B cell (primary cell): ENCODE data around the gene FCF1. TPM values are rescaled to one million over a fixed set of nuclear protein-coding genes. Genes with fewer than 3 reads are reported as not detected.

ENCODE experiments used
- ATAC-seq: fragments of 200-7000 bp; cut with Tn5 transposase; one replicate; pipeline ENCODE4 v1.10.0; 2021; ENCODE audit warnings: low read depth, mild to moderate bottlenecking, moderate number of reproducible peaks, moderate library complexity
- CTCF ChIA-PET: fragments of 350-600 bp; sonication (Branson Sonifier 250); formaldehyde crosslinking; loops from one replicate; lab custom pipeline; 2021; ENCODE audit warnings: antibody characterized with exemption, inconsistent platforms; lab: Charles Lee
- POLR2A ChIA-PET: fragments of 350-600 bp; sonication (Branson Sonifier 250); formaldehyde crosslinking; loops from one replicate; lab custom pipeline; 2021; ENCODE audit warnings: antibody characterized with exemption; lab: Charles Lee
- DNase-seq: peaks from one replicate; pipeline ENCODE4 v3.0.0; 2013
- H2AFZ ChIP-seq: 2 replicates; pipeline ENCODE4 v1.6.1; 2012; ENCODE audit warnings: mild to moderate bottlenecking, low read depth, low read length; ENCODE audit not compliant: insufficient read depth, poor library complexity, severe bottlenecking
- H3K27ac ChIP-seq, 2 donors: 1 replicate in 1 of 2; 2 replicates in 1 of 2; pipeline ENCODE4 v1.5.1; 2012 to 2013; ENCODE audit warnings: low read length in 2 of 2, mild to moderate bottlenecking in 2 of 2, moderate library complexity in 1 of 2
- H3K27me3 ChIP-seq, 4 experiments: fragments of 200-600 bp in 1 of 4; sonication (generic) in 1 of 4; replicated peaks in 1 of 4; 1 replicate in 2 of 4; 2 replicates in 2 of 4; pipeline versions ENCODE4 v1.6.1 to v1.7.0; 2013 to 2016; ENCODE audit warnings: low read length in 3 of 4, mild to moderate bottlenecking in 2 of 4, mixed read lengths in 1 of 4, moderate library complexity in 1 of 4; ENCODE audit not compliant: insufficient read depth in 4 of 4, control insufficient read depth in 3 of 4; ENCODE audit errors: control extremely low read depth in 1 of 4
- H3K36me3 ChIP-seq, 2 experiments: replicated peaks in 1 of 2; 1 replicate in 1 of 2; 2 replicates in 1 of 2; pipeline versions ENCODE4 v1.6.1 to v1.7.1; 2013; ENCODE audit warnings: low read length in 1 of 2; ENCODE audit not compliant: insufficient read depth in 2 of 2, control insufficient read depth in 1 of 2; ENCODE audit errors: control extremely low read depth in 1 of 2, extremely low read depth in 1 of 2
- H3K4me1 ChIP-seq, 2 donors: fragments of 200-600 bp in 1 of 2; sonication (generic) in 1 of 2; 1 replicate in 1 of 2; 2 replicates in 1 of 2; pipeline versions ENCODE4 v1.5.1 to v1.6.1; 2013 to 2017; ENCODE audit warnings: low read length in 2 of 2; ENCODE audit not compliant: control insufficient read depth in 2 of 2, insufficient read depth in 2 of 2
- H3K4me2 ChIP-seq: replicated peaks from 2 replicates; pipeline ENCODE3; 2012; ENCODE audit warnings: mild to moderate bottlenecking, low read depth, low read length; ENCODE audit not compliant: poor library complexity, severe bottlenecking
- H3K4me3 ChIP-seq, 5 experiments: fragments of 200-600 bp in 1 of 5; sonication (generic) in 1 of 5; 1 replicate in 3 of 5; 2 replicates in 2 of 5; pipeline versions ENCODE4 v1.5.1 to v1.7.0; 2011 to 2016; ENCODE audit warnings: low read length in 4 of 5, mild to moderate bottlenecking in 4 of 5, low read depth in 2 of 5, control low read depth in 1 of 5, moderate library complexity in 1 of 5; ENCODE audit not compliant: insufficient read depth in 1 of 5; ENCODE audit errors: control extremely low read depth in 1 of 5, extremely low read depth in 1 of 5
- H3K79me2 ChIP-seq: fragments of 200-600 bp; sonication (generic); one replicate; pipeline ENCODE4 v1.6.0; 2016; ENCODE audit warnings: low read length; ENCODE audit not compliant: control insufficient read depth, insufficient read depth
- H3K9ac ChIP-seq: fragments of 200-600 bp; sonication (generic); 2 replicates; pipeline ENCODE4 v1.6.1; 2017; ENCODE audit warnings: mild to moderate bottlenecking, low read length, moderate library complexity
- H3K9me3 ChIP-seq, 3 donors: one replicate each; pipeline versions ENCODE4 v1.6.1 to v1.7.1; 2013; ENCODE audit warnings: low read length in 2 of 3; ENCODE audit not compliant: control insufficient read depth in 2 of 3, insufficient read depth in 1 of 3; ENCODE audit errors: control extremely low read depth in 1 of 3
- H4K20me1 ChIP-seq: 2 replicates; pipeline ENCODE4 v1.6.0; 2012; ENCODE audit warnings: mild to moderate bottlenecking, low read length; ENCODE audit not compliant: insufficient read depth, control insufficient read depth, poor library complexity, severe bottlenecking
- H3K27ac Mint-ChIP-seq: one replicate; pipeline ENCODE4 v1.8.0; 2021; ENCODE audit warnings: mixed read lengths
- H3K27me3 Mint-ChIP-seq: one replicate; pipeline ENCODE4 v1.8.0; 2021; ENCODE audit warnings: mixed read lengths
- H3K4me1 Mint-ChIP-seq: one replicate; pipeline ENCODE4 v1.8.0; 2021; ENCODE audit warnings: mixed read lengths
- H3K4me3 Mint-ChIP-seq: one replicate; pipeline ENCODE4 v1.8.0; 2021; ENCODE audit warnings: mixed read lengths
- H3K9me3 Mint-ChIP-seq: one replicate; pipeline ENCODE4 v1.8.0; 2022; ENCODE audit warnings: mixed read lengths; ENCODE audit not compliant: insufficient read depth
- EZH2 ChIP-seq: IDR thresholded peaks from 2 replicates; pipeline ENCODE4 v1.6.1; 2012; ENCODE audit warnings: borderline replicate concordance, low read depth, mild to moderate bottlenecking, moderate library complexity, low read length; ENCODE audit not compliant: insufficient read depth, poor library complexity, severe bottlenecking
- WGBS: methylation state at CpG from one replicate; pipeline ENCODE4 v1.1.5; 2013; ENCODE audit warnings: missing lambda C conversion rate; ENCODE audit not compliant: insufficient coverage; 5-methylcytosine and 5-hydroxymethylcytosine counted together
- intact Hi-C: fragments of 100-400 bp; cut with micrococcal nuclease; formaldehyde crosslinking; loops from one replicate; pipeline ENCODE4 v1.10.0; 2022
- polyA plus RNA-seq: library from polyadenylated mRNA; depleted of rRNA; stranded (reverse); fragments of >200 nt; gene quantifications from 2 replicates; pipeline ENCODE4 v1.2.3, GENCODE V29; 2012
- total RNA-seq, 2 donors: library from RNA; stranded (reverse); fragments of 120-200 nt in 1 of 2; gene quantifications; 1 replicate in 1 of 2; 2 replicates in 1 of 2; pipeline versions ENCODE4 v1.2.3 to v1.2.4, GENCODE V29; 2013 to 2022
- TF ChIP-seq, protein P1 (sequence below): fragments of 200-600 bp; IDR thresholded peaks from one replicate; pipeline ENCODE4 v1.8.0; 2022; ENCODE audit warnings: antibody characterized with exemption, mild to moderate bottlenecking

The FCF1 gene
- total and polyA plus RNA-seq, 2 donors (not counting 1 experiment from before 2014, with no cell fraction given): 21.1 to 41.6 TPM

DNA sequence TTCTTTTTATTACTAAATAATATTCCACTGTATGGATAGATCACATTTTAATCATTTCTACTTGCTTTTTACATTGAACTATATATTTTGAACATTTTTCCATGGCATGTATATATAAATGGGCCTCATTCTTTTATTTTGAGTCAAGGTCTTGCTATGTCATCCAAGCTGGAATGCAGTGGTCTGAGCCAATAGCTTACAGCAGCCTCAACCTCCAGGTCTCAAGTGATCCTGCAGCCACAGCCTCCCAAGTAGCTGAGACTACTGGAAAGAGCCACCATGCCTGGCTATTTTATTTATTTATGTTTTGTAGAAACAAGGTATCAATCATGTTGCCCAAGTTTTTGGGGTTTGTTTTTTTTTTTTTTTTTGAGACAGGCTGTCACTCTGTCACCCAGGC, 7.6 kb downstream of the FCF1 start:
- no peaks in the 10 kb centered on the region for H3K4me1 ChIP-seq
- ATAC-seq (no peak), DNase-seq (no peak)
- peaks cover 10% of the 10 kb centered on the region for H3K79me2 ChIP-seq
- H3K9me3 Mint-ChIP-seq: no peaks in the 10 kb centered on the region
- POLR2A ChIA-PET: no interaction called here
- H3K9me3 ChIP-seq: no peaks in the 10 kb centered on the region
- no peaks in the 10 kb centered on the region for H3K4me1 Mint-ChIP-seq
- peaks cover 10 to 44% of the 10 kb centered on the region in 2 experiments for H3K36me3 ChIP-seq
- H3K4me3 ChIP-seq: no peak overlapping the region
- CTCF ChIA-PET: no interaction called here
- no peak overlapping the region for H3K4me2 ChIP-seq
- no peak overlapping the region for H2AFZ ChIP-seq
- H3K4me3 Mint-ChIP-seq: no peak overlapping the region
- H3K27me3 ChIP-seq: no peaks in the 10 kb centered on the region
- intact Hi-C loops: no loop called here
- no peaks in the 10 kb centered on the region for H4K20me1 ChIP-seq
- H3K27ac ChIP-seq: no peak overlapping the region
- TF ChIP-seq, protein P1, sequence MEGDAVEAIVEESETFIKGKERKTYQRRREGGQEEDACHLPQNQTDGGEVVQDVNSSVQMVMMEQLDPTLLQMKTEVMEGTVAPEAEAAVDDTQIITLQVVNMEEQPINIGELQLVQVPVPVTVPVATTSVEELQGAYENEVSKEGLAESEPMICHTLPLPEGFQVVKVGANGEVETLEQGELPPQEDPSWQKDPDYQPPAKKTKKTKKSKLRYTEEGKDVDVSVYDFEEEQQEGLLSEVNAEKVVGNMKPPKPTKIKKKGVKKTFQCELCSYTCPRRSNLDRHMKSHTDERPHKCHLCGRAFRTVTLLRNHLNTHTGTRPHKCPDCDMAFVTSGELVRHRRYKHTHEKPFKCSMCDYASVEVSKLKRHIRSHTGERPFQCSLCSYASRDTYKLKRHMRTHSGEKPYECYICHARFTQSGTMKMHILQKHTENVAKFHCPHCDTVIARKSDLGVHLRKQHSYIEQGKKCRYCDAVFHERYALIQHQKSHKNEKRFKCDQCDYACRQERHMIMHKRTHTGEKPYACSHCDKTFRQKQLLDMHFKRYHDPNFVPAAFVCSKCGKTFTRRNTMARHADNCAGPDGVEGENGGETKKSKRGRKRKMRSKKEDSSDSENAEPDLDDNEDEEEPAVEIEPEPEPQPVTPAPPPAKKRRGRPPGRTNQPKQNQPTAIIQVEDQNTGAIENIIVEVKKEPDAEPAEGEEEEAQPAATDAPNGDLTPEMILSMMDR: no peak
- no peak for TF ChIP-seq EZH2
- no peak overlapping the region for H3K9ac ChIP-seq
- no peaks in the 10 kb centered on the region for H3K27me3 Mint-ChIP-seq
- no peak overlapping the region for H3K27ac Mint-ChIP-seq

DNA sequence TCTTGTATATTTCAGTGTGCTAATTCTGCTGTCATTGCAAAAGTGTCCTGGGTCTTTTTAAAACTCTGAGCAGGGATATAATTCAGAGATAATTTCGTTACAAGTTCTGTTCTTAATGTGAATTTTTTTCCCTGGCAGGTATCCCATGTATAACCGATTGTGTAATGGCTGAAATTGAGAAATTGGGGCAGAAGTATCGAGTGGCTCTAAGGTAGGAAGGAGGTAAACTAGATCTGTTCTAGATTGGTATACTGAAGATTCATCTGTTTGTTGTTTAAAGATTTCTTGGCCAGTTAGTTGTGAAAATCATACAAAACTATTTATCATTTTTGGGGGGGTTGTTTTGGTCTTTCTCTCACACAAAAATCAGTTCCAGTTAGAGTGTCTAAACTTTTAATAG, 10.2 kb downstream of the FCF1 start:
- Mint-ChIP-seq H3K27ac (no peak overlapping the region), H3K4me1 (no peaks in the 10 kb centered on the region), H3K9me3 (no peaks in the 10 kb centered on the region), H3K27me3 (no peaks in the 10 kb centered on the region), H3K4me3 (no peak overlapping the region)
- Histone ChIP-seq H3K9me3 (no peaks in the 10 kb centered on the region), H3K4me1 (no peaks in the 10 kb centered on the region), H3K27me3 (no peaks in the 10 kb centered on the region), H3K36me3 (peaks cover 6 to 32% of the 10 kb centered on the region in 2 experiments), H3K4me2 (no peak overlapping the region), H3K9ac (no peak overlapping the region), H4K20me1 (no peaks in the 10 kb centered on the region), H3K27ac (no peak overlapping the region), H2AFZ (no peak overlapping the region), H3K79me2 (peaks cover 13% of the 10 kb centered on the region), H3K4me3 (no peak overlapping the region)
- intact Hi-C loops: no loop called here
- ChIA-PET POLR2A (no interaction called here), CTCF (no interaction called here)
- ATAC-seq: no peak
- no peak for DNase-seq
- WGBS: 90% methylated on average over 3 of the region's 3 CpGs
- no peak for TF ChIP-seq EZH2
- TF ChIP-seq, protein P1: no peak
